Astrocyte (in vitro differentiated cells and primary cell): ENCODE results near the gene NDST4. TPM values are rescaled to one million over a fixed set of nuclear protein-coding genes. Genes with fewer than 3 reads are reported as not detected.

Experiments used
- DNase-seq: peaks from one replicate; pipeline ENCODE4 v3.0.0-alpha.2; 2010; ENCODE audit warnings: low read depth
- FAIRE-seq: peaks from 2 replicates; lab custom pipeline; 2011; peaks lifted over from hg19 to GRCh38; lab: Jason Lieb, UNC
- H2AFZ ChIP-seq: 2 replicates; pipeline ENCODE4 v1.6.0; 2012; ENCODE audit warnings: low read depth, low read length, inconsistent platforms
- H3K27ac ChIP-seq: 2 replicates; pipeline ENCODE4 v1.5.1; 2011; ENCODE audit warnings: low read depth, low read length, inconsistent platforms
- H3K27me3 ChIP-seq: 2 replicates; pipeline ENCODE4 v1.6.0; 2011; ENCODE audit warnings: low read length, inconsistent platforms; ENCODE audit not compliant: insufficient read depth
- H3K36me3 ChIP-seq: 2 replicates; pipeline ENCODE4 v1.5.1; 2011; ENCODE audit warnings: low read length, inconsistent platforms; ENCODE audit not compliant: insufficient read depth
- H3K4me1 ChIP-seq: 2 replicates; pipeline ENCODE4 v1.5.1; 2011; ENCODE audit warnings: low read length, inconsistent platforms; ENCODE audit not compliant: insufficient read depth
- H3K4me2 ChIP-seq: 2 replicates; pipeline ENCODE4 v1.6.0; 2012; ENCODE audit warnings: low read length, inconsistent platforms
- H3K4me3 ChIP-seq: 2 replicates; pipeline ENCODE4 v1.5.1; 2011; ENCODE audit warnings: low read depth, mild to moderate bottlenecking, low read length, inconsistent platforms; ENCODE audit not compliant: insufficient read depth
- H3K79me2 ChIP-seq: 2 replicates; pipeline ENCODE4 v1.6.0; 2012; ENCODE audit warnings: mild to moderate bottlenecking, low read length, inconsistent platforms; ENCODE audit not compliant: insufficient read depth
- H3K9ac ChIP-seq: 2 replicates; pipeline ENCODE4 v1.6.0; 2012; ENCODE audit warnings: mild to moderate bottlenecking, low read length, inconsistent platforms
- H3K9me3 ChIP-seq: 2 replicates; pipeline ENCODE4 v1.5.1; 2012; ENCODE audit warnings: low read depth, mild to moderate bottlenecking, low read length, inconsistent platforms; ENCODE audit not compliant: insufficient read depth
- H4K20me1 ChIP-seq: 2 replicates; pipeline ENCODE4 v1.6.0; 2012; ENCODE audit warnings: low read length, inconsistent platforms; ENCODE audit not compliant: insufficient read depth
- H3K27ac Mint-ChIP-seq: one replicate; pipeline ENCODE4 v1.8.0; 2021; ENCODE audit warnings: mild to moderate bottlenecking, mixed read lengths; ENCODE audit not compliant: unreplicated experiment
- H3K27me3 Mint-ChIP-seq: one replicate; pipeline ENCODE4 v1.8.0; 2021; ENCODE audit warnings: low read depth, mixed read lengths; ENCODE audit not compliant: unreplicated experiment
- H3K36me3 Mint-ChIP-seq: one replicate; pipeline ENCODE4 v1.8.0; 2021; ENCODE audit warnings: low read depth, mixed read lengths; ENCODE audit not compliant: unreplicated experiment
- H3K4me1 Mint-ChIP-seq: one replicate; pipeline ENCODE4 v1.8.0; 2021; ENCODE audit warnings: low read depth, mixed read lengths; ENCODE audit not compliant: unreplicated experiment
- H3K4me3 Mint-ChIP-seq: one replicate; pipeline ENCODE4 v1.8.0; 2021; ENCODE audit warnings: mild to moderate bottlenecking, moderate library complexity, mixed read lengths; ENCODE audit not compliant: unreplicated experiment
- H3K9me3 Mint-ChIP-seq: one replicate; pipeline ENCODE4 v1.8.0; 2021; ENCODE audit warnings: mild to moderate bottlenecking, mixed read lengths; ENCODE audit not compliant: unreplicated experiment
- CTCF ChIP-seq: IDR thresholded peaks from 2 replicates; pipeline ENCODE4 v1.5.1; 2011; ENCODE audit warnings: low read depth, mild to moderate bottlenecking, inconsistent platforms, low read length, moderate library complexity; ENCODE audit not compliant: insufficient read depth
- EZH2 ChIP-seq: IDR thresholded peaks from 2 replicates; pipeline ENCODE4 v1.6.1; 2012; ENCODE audit warnings: mild to moderate bottlenecking, low read length, inconsistent platforms; ENCODE audit not compliant: insufficient read depth
- total RNA-seq: library from RNA; stranded (reverse); gene quantifications from 2 replicates; pipeline ENCODE4 v1.2.1, GENCODE V29; 2021

NDST4 gene
- total RNA-seq, 1 donor from 2014 or later, result not detected

- H2AFZ ChIP-seq, result no peak overlapping the region
- H3K79me2 ChIP-seq, result no peaks in the 10 kb centered on the region
- Mint-ChIP-seq H3K27ac (no peak overlapping the region), H3K36me3 (no peaks in the 10 kb centered on the region), H3K4me1 (peaks cover 2% of the 10 kb centered on the region), H3K9me3 (no peaks in the 10 kb centered on the region), H3K4me3 (no peak overlapping the region), H3K27me3 (no peaks in the 10 kb centered on the region)
- FAIRE-seq (no peak), DNase-seq (no peak)
- H3K4me1 ChIP-seq, result no peaks in the 10 kb centered on the region
- H4K20me1 ChIP-seq, result no peaks in the 10 kb centered on the region
- no peak overlapping the region for H3K4me2 ChIP-seq
- no peak for TF ChIP-seq CTCF
- no peak for TF ChIP-seq EZH2
- no peak overlapping the region for H3K4me3 ChIP-seq
- no peak overlapping the region for H3K9ac ChIP-seq
- no peaks in the 10 kb centered on the region for H3K27me3 ChIP-seq
- no peaks in the 10 kb centered on the region for H3K9me3 ChIP-seq
- H3K27ac ChIP-seq, result no peak overlapping the region
- H3K36me3 ChIP-seq, result no peaks in the 10 kb centered on the region
Measured at GRCh38 chr4:115117651-115118050, 4.2 kb upstream of the NDST4 start.

- Mint-ChIP-seq H3K4me3 (no peak overlapping the region), H3K4me1 (peaks cover 2% of the 10 kb centered on the region), H3K36me3 (no peaks in the 10 kb centered on the region), H3K9me3 (no peaks in the 10 kb centered on the region), H3K27me3 (no peaks in the 10 kb centered on the region), H3K27ac (no peak overlapping the region)
- Histone ChIP-seq H3K27ac (no peak overlapping the region), H4K20me1 (no peaks in the 10 kb centered on the region), H3K27me3 (no peaks in the 10 kb centered on the region), H2AFZ (no peak overlapping the region), H3K79me2 (no peaks in the 10 kb centered on the region), H3K36me3 (no peaks in the 10 kb centered on the region), H3K4me1 (peaks cover 4% of the 10 kb centered on the region), H3K4me2 (peak overlapping the region; percentile 48), H3K4me3 (no peak overlapping the region), H3K9ac (no peak overlapping the region), H3K9me3 (no peaks in the 10 kb centered on the region)
- no peak for FAIRE-seq
- TF ChIP-seq CTCF (no peak), EZH2 (no peak)
- DNase-seq, result no peak
Measured at GRCh38 chr4:115110191-115111181, 2.9 kb downstream of the NDST4 start.

- TF ChIP-seq CTCF (no peak), EZH2 (no peak)
- Histone ChIP-seq H3K4me3 (no peak overlapping the region), H3K9me3 (no peaks in the 10 kb centered on the region), H3K27me3 (no peaks in the 10 kb centered on the region), H3K79me2 (no peaks in the 10 kb centered on the region), H2AFZ (no peak overlapping the region), H3K36me3 (no peaks in the 10 kb centered on the region), H4K20me1 (no peaks in the 10 kb centered on the region), H3K9ac (no peak overlapping the region), H3K4me1 (peaks cover 4% of the 10 kb centered on the region), H3K27ac (no peak overlapping the region), H3K4me2 (no peak overlapping the region)
- Mint-ChIP-seq H3K9me3 (no peaks in the 10 kb centered on the region), H3K36me3 (no peaks in the 10 kb centered on the region), H3K27me3 (no peaks in the 10 kb centered on the region), H3K4me1 (peaks cover 5% of the 10 kb centered on the region), H3K27ac (no peak overlapping the region), H3K4me3 (no peak overlapping the region)
- DNase-seq (no peak), FAIRE-seq (no peak)
Measured at GRCh38 chr4:115108850-115109249, 4.6 kb downstream of the NDST4 start.
